ENCODE results near the gene IDH3G. TPM values are rescaled to one million over a fixed set of nuclear protein-coding genes. Genes with fewer than 3 reads are reported as not detected.

The IDH3G gene
- total RNA-seq, 2 donors from 2014 or later, result 62.5 to 74.1 TPM

DNA sequence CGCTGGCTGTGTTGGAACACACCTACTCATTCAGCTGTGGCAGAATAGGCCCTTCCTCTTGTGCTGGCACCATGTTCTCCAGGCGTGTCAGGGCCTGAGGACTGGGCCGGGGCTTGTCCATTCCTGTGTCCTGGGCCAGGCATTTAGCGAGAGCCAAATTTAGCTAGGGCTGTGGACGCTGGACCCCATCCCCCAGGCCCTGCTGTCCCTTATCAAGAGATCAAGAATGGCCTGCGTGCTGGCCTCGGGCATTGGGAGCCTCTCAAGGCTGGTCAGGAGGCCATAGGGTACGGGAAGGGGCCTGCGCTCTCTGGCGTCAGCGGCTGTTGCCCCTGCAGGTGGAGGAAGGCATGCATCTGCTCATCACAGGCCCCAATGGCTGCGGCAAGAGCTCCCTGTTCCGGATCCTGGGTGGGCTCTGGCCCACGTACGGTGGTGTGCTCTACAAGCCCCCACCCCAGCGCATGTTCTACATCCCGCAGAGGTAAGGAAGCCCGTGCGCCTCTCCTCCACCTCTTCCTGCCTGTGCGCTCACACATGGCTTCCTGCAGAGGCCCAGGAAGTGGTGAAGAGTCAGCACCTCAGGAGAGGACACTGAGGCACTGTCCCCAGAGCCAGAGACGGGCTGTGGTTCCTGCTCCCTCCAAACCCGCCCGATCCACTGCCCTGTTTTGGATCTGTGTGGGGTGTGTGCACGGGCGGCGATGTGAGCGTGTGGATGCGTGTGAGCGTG, 54.3 kb downstream of the IDH3G start:
- H3K27me3 Mint-ChIP-seq, result peaks cover 0 to 4% of the 10 kb centered on the region in 2 donors
- H3K9me3 Mint-ChIP-seq, result no peaks in the 10 kb centered on the region
- H3K36me3 Mint-ChIP-seq, result peaks cover 2% of the 10 kb centered on the region
- H3K4me1 Mint-ChIP-seq (ENCODE audit: low read depth in 2 of 2), result peaks cover 9 to 11% of the 10 kb centered on the region in 2 donors
- peak; percentile 52 to 67 for ATAC-seq
- H3K4me3 Mint-ChIP-seq, result no peak overlapping the region
- no peak for DNase-seq (ENCODE audit: low spot score)
- H3K27ac Mint-ChIP-seq, result no peak overlapping the region

DNA sequence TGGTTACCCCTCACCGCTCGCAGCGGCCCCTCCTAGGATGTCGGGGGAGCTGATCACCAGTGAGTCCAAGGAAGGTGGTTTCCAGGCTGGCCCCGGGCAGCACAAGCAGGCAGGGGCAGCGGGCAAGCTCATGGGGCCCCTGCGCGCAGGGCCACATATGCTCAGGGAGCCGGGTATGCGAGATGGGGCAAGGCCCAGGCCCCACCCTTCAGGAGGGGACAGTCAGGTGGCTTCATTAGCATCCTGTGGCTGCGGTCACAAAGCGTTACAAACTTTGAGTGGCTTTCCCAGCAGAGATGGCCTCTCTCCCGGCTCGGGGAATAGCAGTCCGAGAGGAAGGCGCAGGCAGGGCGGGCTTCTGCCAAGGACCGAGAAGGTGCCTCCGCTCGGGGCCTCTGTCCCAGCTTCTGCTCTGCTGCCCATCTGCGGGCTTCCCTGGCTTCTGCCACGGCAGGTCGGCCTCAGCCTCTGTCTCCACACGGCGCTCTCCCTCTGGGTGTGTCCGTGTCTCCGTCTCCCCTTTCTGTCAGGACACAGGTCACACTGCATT, 56.0 kb downstream of the IDH3G start:
- peaks cover 10 to 13% of the 10 kb centered on the region in 2 donors for H3K4me1 Mint-ChIP-seq (ENCODE audit: low read depth in 2 of 2)
- no peaks in the 10 kb centered on the region for H3K9me3 Mint-ChIP-seq
- H3K27ac Mint-ChIP-seq, result no peak overlapping the region
- peaks cover 4% of the 10 kb centered on the region for H3K36me3 Mint-ChIP-seq
- ATAC-seq (peak in 1 of 2 donors; percentile 46), DNase-seq (ENCODE audit: low spot score) (no peak)
- H3K4me3 Mint-ChIP-seq, result no peak overlapping the region
- no peaks in the 10 kb centered on the region for H3K27me3 Mint-ChIP-seq

DNA sequence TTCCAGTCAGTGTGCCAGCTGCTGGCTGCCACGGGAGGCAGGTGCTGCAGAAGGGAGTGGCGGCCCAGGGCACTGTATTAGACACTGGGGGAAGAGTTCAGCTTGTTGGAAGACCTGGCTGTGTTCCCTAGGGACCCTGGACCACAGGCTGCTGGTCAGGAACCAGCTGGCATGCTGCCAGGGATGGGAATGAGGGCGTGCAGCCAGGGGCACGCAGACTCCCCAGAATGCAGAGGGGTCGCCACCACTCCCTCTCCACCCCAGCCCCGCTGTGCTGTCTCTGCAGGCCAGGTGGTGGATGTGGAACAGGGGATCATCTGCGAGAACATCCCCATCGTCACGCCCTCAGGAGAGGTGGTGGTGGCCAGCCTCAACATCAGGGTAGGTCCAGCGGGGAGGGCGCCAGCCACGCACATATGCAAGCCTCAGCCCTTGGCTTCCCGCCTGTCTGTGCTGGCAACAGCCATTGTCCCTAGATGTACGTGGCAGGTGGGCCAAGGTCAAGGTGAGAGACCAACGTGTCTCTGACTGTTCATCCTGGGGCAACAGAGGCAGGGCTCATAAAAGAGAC, 57.2 kb downstream of the IDH3G start:
- peaks cover 11 to 16% of the 10 kb centered on the region in 2 donors for H3K4me1 Mint-ChIP-seq (ENCODE audit: low read depth in 2 of 2)
- ATAC-seq (no peak), DNase-seq (ENCODE audit: low spot score) (no peak)
- no peak overlapping the region for H3K4me3 Mint-ChIP-seq
- peaks cover 4% of the 10 kb centered on the region for H3K36me3 Mint-ChIP-seq
- no peaks in the 10 kb centered on the region for H3K9me3 Mint-ChIP-seq
- peaks cover 0 to under 1% of the 10 kb centered on the region in 2 donors for H3K27me3 Mint-ChIP-seq
- no peak overlapping the region for H3K27ac Mint-ChIP-seq

DNA sequence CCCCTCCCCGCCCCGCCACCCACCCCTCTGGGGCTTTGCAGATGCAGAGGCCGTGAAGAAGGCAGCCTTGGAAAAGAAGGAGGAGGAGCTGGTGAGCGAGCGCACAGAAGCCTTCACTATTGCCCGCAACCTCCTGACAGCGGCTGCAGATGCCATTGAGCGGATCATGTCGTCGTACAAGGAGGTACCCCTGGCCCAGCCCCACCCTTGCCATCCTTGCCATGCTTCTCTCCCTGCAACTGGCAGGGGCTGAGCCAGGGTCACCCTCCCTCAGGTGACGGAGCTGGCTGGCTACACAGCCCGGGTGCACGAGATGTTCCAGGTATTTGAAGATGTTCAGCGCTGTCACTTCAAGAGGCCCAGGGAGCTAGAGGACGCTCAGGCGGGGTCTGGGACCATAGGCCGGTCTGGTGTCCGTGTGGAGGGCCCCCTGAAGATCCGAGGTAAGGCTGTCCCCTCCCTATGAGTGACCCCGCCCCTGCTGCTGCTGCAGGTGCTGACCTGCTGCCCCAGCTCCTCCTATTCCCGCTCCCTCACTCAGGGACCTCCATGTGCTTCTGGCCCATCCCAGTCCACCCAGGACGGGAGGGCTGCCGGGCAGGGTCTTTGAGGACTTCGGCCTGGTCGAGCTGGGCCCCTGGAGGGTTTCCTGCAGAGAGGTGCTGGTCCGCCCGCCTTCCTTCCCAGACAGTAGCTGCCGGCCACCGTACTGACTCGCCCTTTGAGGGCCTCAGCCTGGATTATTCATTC, 57.9 kb downstream of the IDH3G start:
- Mint-ChIP-seq H3K27me3 (peaks cover 0 to 3% of the 10 kb centered on the region in 2 donors), H3K4me3 (no peak overlapping the region), H3K9me3 (peaks cover 6% of the 10 kb centered on the region), H3K36me3 (peaks cover 11% of the 10 kb centered on the region), H3K4me1 (ENCODE audit: low read depth in 2 of 2) (peaks cover 18 to 23% of the 10 kb centered on the region in 2 donors), H3K27ac (no peak overlapping the region)
- ATAC-seq (no peak), DNase-seq (ENCODE audit: low spot score) (no peak)

Other genes starting within 250 kb of the IDH3G start
- 10 to 100 TPM; 16.4 to 30.7 TPM for gene CCNQ, start 195.2 kb downstream of the IDH3G start, total RNA-seq
- not detected for gene DUSP9, start 147.2 kb downstream of the IDH3G start, total RNA-seq
- not detected for gene PNCK, start 120.6 kb downstream of the IDH3G start, total RNA-seq
- gene SLC6A8, start 106.4 kb downstream of the IDH3G start, total RNA-seq, result 1 to 10 TPM; 2.3 to 4.1 TPM
- 100 to 1,000 TPM; 156 to 159 TPM for gene BCAP31, start 70.0 kb downstream of the IDH3G start, total RNA-seq
- gene ABCD1, start 69.5 kb downstream of the IDH3G start, total RNA-seq, result 10 to 100 TPM in 1 of 2 donors, 1 to 10 TPM in 1; 7.4 to 12.2 TPM
- gene PLXNB3, start 30.1 kb downstream of the IDH3G start, total RNA-seq, result 1 to 10 TPM in 1 of 2 donors, under 1 TPM in 1; 0.48 to 2.4 TPM
- gene SRPK3, start 13.3 kb downstream of the IDH3G start, total RNA-seq, result not detected
- 100 to 1,000 TPM; 266 to 306 TPM for gene SSR4, start 293 bp upstream of the IDH3G start, total RNA-seq
- gene PDZD4, start 36.2 kb upstream of the IDH3G start, total RNA-seq, result 1 to 10 TPM; 2.2 to 2.7 TPM
- 1 to 10 TPM in 1 of 2 donors, under 1 TPM in 1; 0.74 to 1.2 TPM for gene L1CAM, start 91.8 kb upstream of the IDH3G start, total RNA-seq
- gene AVPR2, start 110.3 kb upstream of the IDH3G start, total RNA-seq, result not detected
- 100 to 1,000 TPM; 155 to 276 TPM for gene ARHGAP4, start 131.9 kb upstream of the IDH3G start, total RNA-seq
- 100 to 1,000 TPM; 115 to 175 TPM for gene NAA10, start 140.7 kb upstream of the IDH3G start, total RNA-seq
- gene RENBP, start 150.3 kb upstream of the IDH3G start, total RNA-seq, result 1 to 10 TPM; 4.8 to 5.4 TPM
- gene HCFC1, start 177.4 kb upstream of the IDH3G start, total RNA-seq, result 100 to 1,000 TPM; 105 to 131 TPM
- 1 to 10 TPM; 2.4 to 6.9 TPM for gene TMEM187, start 178.4 kb upstream of the IDH3G start, total RNA-seq
- gene IRAK1, start 225.5 kb upstream of the IDH3G start, total RNA-seq, result 100 to 1,000 TPM; 136 to 258 TPM

Measured in natural killer cell treated with Interleukin-12 subunit alpha and Interleukin-12 subunit beta and Interleukin-15 and Interleukin-18, amount 100 ng/mL, for 72 hours (primary cell).